ENCODE measurements around the gene PARP2.

GRCh38 chr14:20331053-20331613, 12.3 kb upstream of the PARP2 start:
- TF ChIP-seq FOXK1 (CRISPR knock-in tag; IDR thresholded peaks at IDR 0.05; ENCODE audit: borderline replicate concordance), result no peak
- TF ChIP-seq, protein P1, sequence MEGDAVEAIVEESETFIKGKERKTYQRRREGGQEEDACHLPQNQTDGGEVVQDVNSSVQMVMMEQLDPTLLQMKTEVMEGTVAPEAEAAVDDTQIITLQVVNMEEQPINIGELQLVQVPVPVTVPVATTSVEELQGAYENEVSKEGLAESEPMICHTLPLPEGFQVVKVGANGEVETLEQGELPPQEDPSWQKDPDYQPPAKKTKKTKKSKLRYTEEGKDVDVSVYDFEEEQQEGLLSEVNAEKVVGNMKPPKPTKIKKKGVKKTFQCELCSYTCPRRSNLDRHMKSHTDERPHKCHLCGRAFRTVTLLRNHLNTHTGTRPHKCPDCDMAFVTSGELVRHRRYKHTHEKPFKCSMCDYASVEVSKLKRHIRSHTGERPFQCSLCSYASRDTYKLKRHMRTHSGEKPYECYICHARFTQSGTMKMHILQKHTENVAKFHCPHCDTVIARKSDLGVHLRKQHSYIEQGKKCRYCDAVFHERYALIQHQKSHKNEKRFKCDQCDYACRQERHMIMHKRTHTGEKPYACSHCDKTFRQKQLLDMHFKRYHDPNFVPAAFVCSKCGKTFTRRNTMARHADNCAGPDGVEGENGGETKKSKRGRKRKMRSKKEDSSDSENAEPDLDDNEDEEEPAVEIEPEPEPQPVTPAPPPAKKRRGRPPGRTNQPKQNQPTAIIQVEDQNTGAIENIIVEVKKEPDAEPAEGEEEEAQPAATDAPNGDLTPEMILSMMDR (IDR thresholded peaks at IDR 0.05 in 2 of 3, conservative IDR thresholded peaks at IDR 0.05 in 1 of 3; ENCODE audit: insufficient read depth in 2 of 3, low read depth in 1 of 3, low read length in 3 of 3), result no peak

All from K562 (cell line).